Liver (tissue), 9 donors: Measurements from ENCODE around the gene SMG7. TPM values are rescaled to one million over a fixed set of nuclear protein-coding genes. Genes with fewer than 3 reads are reported as not detected.

Experiments
- DNase-seq: peaks from one replicate; pipeline ENCODE4 v3.0.0-alpha.2; 2017; ENCODE audit warnings: low spot score
- H3K27ac ChIP-seq, 2 donors: one replicate each; pipeline ENCODE4 v1.7.0; 2013; ENCODE audit warnings: inconsistent platforms in 2 of 2, low read length in 2 of 2, control low read depth in 1 of 2, low read depth in 1 of 2, mild to moderate bottlenecking in 1 of 2
- H3K27me3 ChIP-seq, 4 donors: one replicate each; pipeline versions ENCODE4 v1.6.1 to v1.7.0; 2013; ENCODE audit warnings: low read length in 3 of 4, inconsistent platforms in 1 of 4, mild to moderate bottlenecking in 1 of 4, moderate library complexity in 1 of 4; ENCODE audit not compliant: control insufficient read depth in 4 of 4, insufficient read depth in 4 of 4
- H3K36me3 ChIP-seq, 4 donors: one replicate each; pipeline versions ENCODE4 v1.6.1 to v1.7.0; 2013; ENCODE audit warnings: low read length in 3 of 4, mild to moderate bottlenecking in 3 of 4, low read depth in 1 of 4, moderate library complexity in 1 of 4; ENCODE audit not compliant: control insufficient read depth in 4 of 4, insufficient read depth in 3 of 4
- H3K4me1 ChIP-seq, 4 donors: one replicate each; pipeline versions ENCODE4 v1.6.1 to v1.7.0; 2013; ENCODE audit warnings: low read length in 3 of 4, mild to moderate bottlenecking in 3 of 4, moderate library complexity in 1 of 4; ENCODE audit not compliant: control insufficient read depth in 4 of 4, insufficient read depth in 4 of 4
- H3K4me3 ChIP-seq, 3 donors: one replicate each; pipeline versions ENCODE4 v1.6.1 to v1.7.0; 2013; ENCODE audit warnings: low read length in 3 of 3, control low read depth in 1 of 3, low read depth in 1 of 3, mild to moderate bottlenecking in 1 of 3
- H3K9ac ChIP-seq, 2 donors: one replicate each; pipeline ENCODE4 v1.7.0; 2013; ENCODE audit warnings: low read length in 2 of 2, mild to moderate bottlenecking in 2 of 2, moderate library complexity in 2 of 2, control low read depth in 1 of 2, low read depth in 1 of 2
- H3K9me3 ChIP-seq, 4 donors: one replicate each; pipeline versions ENCODE4 v1.6.1 to v1.7.0; 2013; ENCODE audit warnings: low read length in 3 of 4; ENCODE audit not compliant: control insufficient read depth in 4 of 4
- ATF3 ChIP-seq: IDR thresholded peaks from 2 replicates; pipeline ENCODE4 v1.6.1; 2016; ENCODE audit warnings: antibody characterized with exemption
- EGR1 ChIP-seq, 2 donors: IDR thresholded peaks; 2 replicates each; pipeline ENCODE4 v1.6.1; 2016 to 2018; ENCODE audit warnings: antibody characterized with exemption in 2 of 2, low read depth in 2 of 2
- FOXA1 ChIP-seq: IDR thresholded peaks from 2 replicates; pipeline ENCODE4 v1.6.1; 2016; ENCODE audit warnings: antibody characterized with exemption
- FOXA2 ChIP-seq: IDR thresholded peaks from 2 replicates; pipeline ENCODE4 v1.6.1; 2016; ENCODE audit warnings: antibody characterized with exemption
- GABPA ChIP-seq, 2 donors: IDR thresholded peaks in 1 of 2; conservative IDR thresholded peaks in 1 of 2; 2 replicates each; pipeline ENCODE4 v1.6.1; 2016; ENCODE audit warnings: antibody characterized with exemption in 2 of 2, mild to moderate bottlenecking in 1 of 2, moderate library complexity in 1 of 2
- HNF4A ChIP-seq, 2 donors: conservative IDR thresholded peaks; 2 replicates each; pipeline ENCODE4 v1.6.1; 2016; ENCODE audit warnings: antibody characterized with exemption in 2 of 2, mild to moderate bottlenecking in 2 of 2
- HNF4G ChIP-seq: IDR thresholded peaks from 2 replicates; pipeline ENCODE4 v1.6.1; 2016; ENCODE audit warnings: antibody characterized with exemption
- JUND ChIP-seq, 2 donors: IDR thresholded peaks; 2 replicates each; pipeline ENCODE4 v1.6.1; 2016; ENCODE audit warnings: antibody characterized with exemption in 2 of 2
- NR2F2 ChIP-seq: IDR thresholded peaks from 2 replicates; pipeline ENCODE4 v1.6.1; 2016; ENCODE audit warnings: antibody characterized with exemption
- RAD21 ChIP-seq, 2 donors: IDR thresholded peaks; 2 replicates each; pipeline ENCODE4 v1.6.1; 2016; ENCODE audit warnings: antibody characterized with exemption in 2 of 2, mild to moderate bottlenecking in 2 of 2
- RXRA ChIP-seq, 2 donors: IDR thresholded peaks; 2 replicates each; pipeline ENCODE4 v1.6.1; 2017 to 2018; ENCODE audit warnings: antibody characterized with exemption in 2 of 2, mild to moderate bottlenecking in 1 of 2
- SP1 ChIP-seq: IDR thresholded peaks from 2 replicates; pipeline ENCODE4 v1.6.1; 2018; ENCODE audit warnings: antibody characterized with exemption, mild to moderate bottlenecking
- TAF1 ChIP-seq: conservative IDR thresholded peaks from 2 replicates; pipeline ENCODE4 v1.6.1; 2016; ENCODE audit warnings: antibody characterized with exemption, mild to moderate bottlenecking
- YY1 ChIP-seq: IDR thresholded peaks from 2 replicates; pipeline ENCODE4 v1.6.1; 2016; ENCODE audit warnings: antibody characterized with exemption, mild to moderate bottlenecking
- WGBS: extraction: QIAGEN DNeasy Blood & Tissue Kit; methylation state at CpG from one replicate; pipeline ENCODE4 v1.1.7; 2013; 5-methylcytosine and 5-hydroxymethylcytosine counted together
- polyA plus RNA-seq, 2 donors: library from polyadenylated mRNA; stranded (reverse) in 1 of 2; unstranded in 1 of 2; fragments of 200-250 nt in 1 of 2; fragments of >200 nt in 1 of 2; fragmentation: Nextera tagmentation in 1 of 2; extraction: Ambion mirVana in 1 of 2; gene quantifications; one replicate each; pipeline versions ENCODE4 v1.2.1 to v1.2.3, GENCODE V29; 2013 to 2015
- total RNA-seq, 2 donors: library from RNA; depleted of rRNA; stranded (reverse); fragments of >200 nt; gene quantifications; one replicate each; pipeline ENCODE4 v1.2.3, GENCODE V29; 2014
- TF ChIP-seq, protein P1 (sequence below): fragments of 150-350 bp; IDR thresholded peaks from 2 replicates; pipeline ENCODE4 v1.5.1; 2017; ENCODE audit warnings: improper control_type of control experiment, low read depth, low read length; ENCODE audit not compliant: missing input control
- TF ChIP-seq, protein P2 (sequence below): IDR thresholded peaks from 2 replicates; pipeline ENCODE4 v1.6.1; 2016; ENCODE audit warnings: antibody characterized with exemption
- TF ChIP-seq, protein P3 (sequence below): IDR thresholded peaks from 2 replicates; pipeline ENCODE4 v1.6.1; 2016; ENCODE audit warnings: antibody characterized with exemption
- TF ChIP-seq, protein P4 (sequence below): IDR thresholded peaks from 2 replicates; pipeline ENCODE4 v1.6.1; 2016; ENCODE audit warnings: antibody characterized with exemption, mild to moderate bottlenecking
- donor health status: healthy.
- donor health status: healthy.
- donor health status: healthy.
- donor health status: healthy.
- donor health status: healthy.

The SMG7 gene
- total and polyA plus RNA-seq, 4 donors, result 9.5 to 28.7 (median 13.6) TPM

GRCh38 chr1:183548116-183548515, 75.8 kb downstream of the SMG7 start:
- 97% methylated on average over 1 of the region's 1 CpG for WGBS
- Histone ChIP-seq H3K4me1 (no peaks in the 10 kb centered on the region), H3K4me3 (no peak overlapping the region), H3K9ac (no peak overlapping the region), H3K36me3 (peaks cover 12 to 69% (median 55%) of the 10 kb centered on the region in 4 donors), H3K27ac (no peak overlapping the region), H3K27me3 (no peaks in the 10 kb centered on the region), H3K9me3 (no peaks in the 10 kb centered on the region)
- TF ChIP-seq JUND (IDR thresholded peaks at IDR 0.05) (no peak), YY1 (no peak), HNF4A (conservative IDR thresholded peaks at IDR 0.05) (no peak), RXRA (IDR thresholded peaks at IDR 0.05) (no peak), GABPA (IDR thresholded peaks at IDR 0.05 in 1 of 2, conservative IDR thresholded peaks at IDR 0.05 in 1 of 2) (no peak), FOXA1 (no peak), ATF3 (no peak), HNF4G (no peak), RAD21 (IDR thresholded peaks at IDR 0.05) (no peak), FOXA2 (no peak), SP1 (no peak), TAF1 (no peak), NR2F2 (no peak), EGR1 (IDR thresholded peaks at IDR 0.05; ENCODE audit: low read depth in 2 of 2) (no peak)
- TF ChIP-seq, protein P1, sequence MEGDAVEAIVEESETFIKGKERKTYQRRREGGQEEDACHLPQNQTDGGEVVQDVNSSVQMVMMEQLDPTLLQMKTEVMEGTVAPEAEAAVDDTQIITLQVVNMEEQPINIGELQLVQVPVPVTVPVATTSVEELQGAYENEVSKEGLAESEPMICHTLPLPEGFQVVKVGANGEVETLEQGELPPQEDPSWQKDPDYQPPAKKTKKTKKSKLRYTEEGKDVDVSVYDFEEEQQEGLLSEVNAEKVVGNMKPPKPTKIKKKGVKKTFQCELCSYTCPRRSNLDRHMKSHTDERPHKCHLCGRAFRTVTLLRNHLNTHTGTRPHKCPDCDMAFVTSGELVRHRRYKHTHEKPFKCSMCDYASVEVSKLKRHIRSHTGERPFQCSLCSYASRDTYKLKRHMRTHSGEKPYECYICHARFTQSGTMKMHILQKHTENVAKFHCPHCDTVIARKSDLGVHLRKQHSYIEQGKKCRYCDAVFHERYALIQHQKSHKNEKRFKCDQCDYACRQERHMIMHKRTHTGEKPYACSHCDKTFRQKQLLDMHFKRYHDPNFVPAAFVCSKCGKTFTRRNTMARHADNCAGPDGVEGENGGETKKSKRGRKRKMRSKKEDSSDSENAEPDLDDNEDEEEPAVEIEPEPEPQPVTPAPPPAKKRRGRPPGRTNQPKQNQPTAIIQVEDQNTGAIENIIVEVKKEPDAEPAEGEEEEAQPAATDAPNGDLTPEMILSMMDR, result no peak
- TF ChIP-seq, protein P2, sequence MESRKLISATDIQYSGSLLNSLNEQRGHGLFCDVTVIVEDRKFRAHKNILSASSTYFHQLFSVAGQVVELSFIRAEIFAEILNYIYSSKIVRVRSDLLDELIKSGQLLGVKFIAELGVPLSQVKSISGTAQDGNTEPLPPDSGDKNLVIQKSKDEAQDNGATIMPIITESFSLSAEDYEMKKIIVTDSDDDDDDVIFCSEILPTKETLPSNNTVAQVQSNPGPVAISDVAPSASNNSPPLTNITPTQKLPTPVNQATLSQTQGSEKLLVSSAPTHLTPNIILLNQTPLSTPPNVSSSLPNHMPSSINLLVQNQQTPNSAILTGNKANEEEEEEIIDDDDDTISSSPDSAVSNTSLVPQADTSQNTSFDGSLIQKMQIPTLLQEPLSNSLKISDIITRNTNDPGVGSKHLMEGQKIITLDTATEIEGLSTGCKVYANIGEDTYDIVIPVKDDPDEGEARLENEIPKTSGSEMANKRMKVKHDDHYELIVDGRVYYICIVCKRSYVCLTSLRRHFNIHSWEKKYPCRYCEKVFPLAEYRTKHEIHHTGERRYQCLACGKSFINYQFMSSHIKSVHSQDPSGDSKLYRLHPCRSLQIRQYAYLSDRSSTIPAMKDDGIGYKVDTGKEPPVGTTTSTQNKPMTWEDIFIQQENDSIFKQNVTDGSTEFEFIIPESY, result no peak
- TF ChIP-seq, protein P3, sequence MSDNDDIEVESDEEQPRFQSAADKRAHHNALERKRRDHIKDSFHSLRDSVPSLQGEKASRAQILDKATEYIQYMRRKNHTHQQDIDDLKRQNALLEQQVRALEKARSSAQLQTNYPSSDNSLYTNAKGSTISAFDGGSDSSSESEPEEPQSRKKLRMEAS, result no peak
- TF ChIP-seq, protein P4, sequence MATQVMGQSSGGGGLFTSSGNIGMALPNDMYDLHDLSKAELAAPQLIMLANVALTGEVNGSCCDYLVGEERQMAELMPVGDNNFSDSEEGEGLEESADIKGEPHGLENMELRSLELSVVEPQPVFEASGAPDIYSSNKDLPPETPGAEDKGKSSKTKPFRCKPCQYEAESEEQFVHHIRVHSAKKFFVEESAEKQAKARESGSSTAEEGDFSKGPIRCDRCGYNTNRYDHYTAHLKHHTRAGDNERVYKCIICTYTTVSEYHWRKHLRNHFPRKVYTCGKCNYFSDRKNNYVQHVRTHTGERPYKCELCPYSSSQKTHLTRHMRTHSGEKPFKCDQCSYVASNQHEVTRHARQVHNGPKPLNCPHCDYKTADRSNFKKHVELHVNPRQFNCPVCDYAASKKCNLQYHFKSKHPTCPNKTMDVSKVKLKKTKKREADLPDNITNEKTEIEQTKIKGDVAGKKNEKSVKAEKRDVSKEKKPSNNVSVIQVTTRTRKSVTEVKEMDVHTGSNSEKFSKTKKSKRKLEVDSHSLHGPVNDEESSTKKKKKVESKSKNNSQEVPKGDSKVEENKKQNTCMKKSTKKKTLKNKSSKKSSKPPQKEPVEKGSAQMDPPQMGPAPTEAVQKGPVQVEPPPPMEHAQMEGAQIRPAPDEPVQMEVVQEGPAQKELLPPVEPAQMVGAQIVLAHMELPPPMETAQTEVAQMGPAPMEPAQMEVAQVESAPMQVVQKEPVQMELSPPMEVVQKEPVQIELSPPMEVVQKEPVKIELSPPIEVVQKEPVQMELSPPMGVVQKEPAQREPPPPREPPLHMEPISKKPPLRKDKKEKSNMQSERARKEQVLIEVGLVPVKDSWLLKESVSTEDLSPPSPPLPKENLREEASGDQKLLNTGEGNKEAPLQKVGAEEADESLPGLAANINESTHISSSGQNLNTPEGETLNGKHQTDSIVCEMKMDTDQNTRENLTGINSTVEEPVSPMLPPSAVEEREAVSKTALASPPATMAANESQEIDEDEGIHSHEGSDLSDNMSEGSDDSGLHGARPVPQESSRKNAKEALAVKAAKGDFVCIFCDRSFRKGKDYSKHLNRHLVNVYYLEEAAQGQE, result no peak
- DNase-seq, result no peak
